GOT3 (cell line): ENCODE data around the gene UBAP2L.
"Not testable (repeated sequence)": the region's sequence is repeated elsewhere in the genome, so short reads cannot be mapped to it uniquely, and the experiment has no call there.

ENCODE experiments used
- DNase-seq: peaks from one replicate; lab custom pipeline; 2025; ENCODE audit warnings: mixed read lengths; lab: John Stamatoyannopoulos, UW

Gene UBAP2L

DNA sequence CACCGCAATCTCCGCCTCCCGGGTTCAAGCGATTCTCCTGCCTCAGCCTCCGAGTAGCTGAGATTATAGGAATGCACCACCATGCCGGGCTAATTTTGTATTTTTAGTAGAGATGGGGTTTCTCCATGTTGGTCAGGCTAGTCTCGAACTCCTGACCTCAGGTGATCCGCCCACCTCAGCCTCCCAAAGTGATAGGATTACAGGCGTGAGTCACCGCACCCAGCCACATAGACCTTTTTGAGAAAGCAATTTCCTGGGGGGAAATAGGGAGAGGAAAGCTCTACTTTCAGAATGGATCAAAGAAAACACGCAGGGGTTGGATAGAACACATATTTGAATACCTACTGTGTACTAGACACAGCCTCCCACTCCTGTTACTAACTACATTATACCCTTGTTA is 15.0 kb upstream of the UBAP2L start:
- not testable (repeated sequence) for DNase-seq

DNA sequence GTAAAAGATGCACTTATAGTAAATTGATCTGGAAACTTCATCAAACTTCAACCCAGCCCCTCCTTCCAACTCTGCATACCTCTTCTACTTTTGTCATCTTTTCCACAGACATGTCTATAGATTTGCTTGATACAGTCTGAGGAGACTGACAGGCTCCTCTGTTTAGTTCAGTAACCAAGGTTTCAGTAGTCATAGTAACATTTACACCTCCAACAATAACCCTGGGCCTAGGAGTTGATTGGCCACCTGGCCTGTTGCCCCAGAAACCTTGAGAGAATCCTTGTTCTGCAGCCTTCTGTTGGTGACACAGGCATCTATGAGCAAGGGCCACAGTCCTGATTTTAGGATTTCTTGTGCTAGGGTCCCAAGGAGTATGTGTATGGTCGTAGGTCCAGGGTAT is 14.6 kb upstream of the UBAP2L start, which contains the start of gene CFAP141:
Gene CFAP141, minus strand, starts transcription at position 138 of the 400 bp plus-strand sequence. Its CDS starts 26 bp downstream, at position 112.
- no peak for DNase-seq

DNA sequence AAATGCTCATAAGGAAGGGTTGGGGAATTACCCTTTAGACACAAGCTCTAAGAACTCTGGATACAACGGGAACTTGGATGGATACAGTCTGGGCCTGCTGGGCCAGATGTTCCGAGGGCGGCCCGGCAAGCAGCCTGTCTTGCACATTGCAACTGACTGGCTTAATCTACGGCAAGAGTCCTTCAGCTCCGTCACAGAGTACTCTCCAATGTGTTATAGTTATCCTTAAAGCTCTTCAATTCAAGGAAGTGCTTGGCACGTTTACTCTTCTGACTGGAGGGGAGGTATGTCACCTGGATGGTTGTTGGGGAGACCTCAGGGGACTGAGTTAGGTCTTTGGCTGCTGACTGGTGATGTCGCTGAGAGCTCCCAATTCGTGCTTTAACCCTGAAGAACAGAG is 13.5 kb upstream of the UBAP2L start:
- DNase-seq = no peak

DNA sequence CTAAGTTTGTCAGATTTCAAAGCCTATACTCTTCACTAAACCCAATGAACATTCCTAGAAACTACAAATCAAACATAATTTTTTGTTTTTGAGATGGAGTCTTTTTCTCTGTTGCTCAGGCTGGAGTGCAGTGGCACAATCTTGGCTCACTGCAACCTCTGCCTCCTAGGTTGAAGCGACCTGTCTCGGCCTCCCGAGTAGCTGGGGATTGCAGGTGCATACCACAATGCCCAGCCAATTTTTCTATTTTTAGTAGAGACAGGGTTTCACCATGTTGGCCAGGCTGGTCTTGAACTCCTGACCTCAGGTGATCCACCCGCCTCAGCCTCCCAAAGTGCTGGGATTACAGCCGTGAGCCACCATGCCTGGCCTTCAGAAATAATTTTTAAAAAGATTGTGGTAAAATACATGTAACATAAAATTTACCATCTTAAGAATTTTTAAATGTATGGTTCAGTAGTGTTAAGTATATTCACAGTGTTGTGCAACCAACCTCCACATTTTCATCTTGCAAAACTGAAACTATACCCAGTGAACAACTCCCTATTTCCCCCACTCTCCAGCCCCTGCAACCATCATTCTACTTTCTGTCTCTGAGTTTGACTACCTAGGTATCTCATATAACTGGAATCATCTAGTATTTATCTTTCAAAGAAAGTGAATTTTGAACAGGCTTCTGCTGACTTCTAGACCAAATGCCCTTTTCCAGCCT is 11.9 kb upstream of the UBAP2L start:
- DNase-seq = no peak

DNA sequence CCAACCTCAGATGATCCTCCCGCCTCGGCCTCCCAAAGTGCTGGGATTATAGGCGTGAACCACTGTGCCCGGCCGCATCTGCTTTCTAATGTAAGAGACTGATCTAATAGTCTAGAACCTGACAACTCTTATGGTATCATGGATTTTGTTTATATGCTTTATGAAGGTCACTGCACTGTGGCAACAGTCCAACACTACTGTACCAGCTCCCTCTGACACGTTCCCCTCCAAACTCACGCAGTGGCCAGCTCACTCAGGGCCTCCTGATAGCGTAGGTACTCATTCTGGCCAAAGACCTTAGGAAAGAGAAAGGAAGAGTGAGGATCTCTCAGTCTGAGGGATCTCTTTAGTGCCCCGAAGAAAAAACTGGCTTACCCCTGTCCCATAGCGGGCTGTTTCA is 8.7 kb upstream of the UBAP2L start:
- DNase-seq = no peak

DNA sequence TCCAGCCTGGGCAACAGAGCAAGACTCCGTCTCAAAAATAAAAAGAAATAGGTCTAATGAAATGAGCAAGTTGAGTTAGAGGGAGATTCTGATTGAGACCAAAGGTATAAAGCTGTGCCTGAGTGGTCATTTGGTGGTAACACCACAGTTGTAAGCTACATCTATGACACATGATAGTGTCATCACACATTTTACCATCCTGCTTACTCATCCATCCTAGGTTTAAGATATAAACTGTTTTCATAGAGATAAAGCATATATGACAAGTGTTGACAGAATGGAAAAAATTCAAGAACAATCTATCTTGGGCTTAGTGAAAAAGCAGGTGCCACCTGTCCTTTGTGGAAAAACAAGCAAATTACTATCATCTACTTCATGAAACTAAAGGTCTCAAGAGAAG is 7.5 kb upstream of the UBAP2L start:
- no peak for DNase-seq

DNA sequence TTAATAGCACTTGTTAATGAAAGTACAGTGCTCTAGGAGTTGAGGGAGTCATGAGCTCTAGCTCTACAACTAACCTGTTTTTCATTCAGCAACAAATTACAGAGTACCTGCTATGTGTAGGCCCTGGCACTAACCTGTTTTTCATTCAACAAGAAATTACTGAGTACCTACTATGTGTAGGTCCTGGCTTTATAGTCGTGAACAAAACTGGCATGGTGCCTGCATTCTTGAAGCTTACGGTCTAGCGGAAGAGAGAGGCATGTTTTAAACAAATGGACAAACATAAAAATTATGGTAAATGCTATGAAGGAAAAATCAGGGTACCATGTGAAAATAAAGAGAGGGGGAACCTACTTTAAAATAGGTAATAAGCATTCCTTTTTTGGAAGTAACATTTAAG is 2.2 kb upstream of the UBAP2L start:
- DNase-seq = no peak

DNA sequence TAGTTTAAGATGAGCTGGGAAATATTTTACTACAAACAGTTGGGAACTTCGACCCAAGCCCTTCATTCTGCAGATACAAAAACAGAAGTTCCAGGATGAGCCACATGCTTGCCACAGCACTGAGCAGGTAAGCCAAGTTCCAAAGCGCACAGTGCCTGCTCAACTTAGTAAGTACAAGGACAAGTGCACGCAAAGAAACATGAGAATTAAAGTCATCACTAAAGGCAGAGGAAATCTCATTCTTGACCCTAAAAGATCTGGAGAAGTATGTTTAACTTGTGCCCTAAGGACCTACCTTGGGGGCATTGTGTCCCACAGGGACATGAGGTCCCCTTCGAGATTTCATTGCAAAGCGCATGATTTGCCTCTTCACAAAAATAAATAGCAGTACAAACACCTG is 1.2 kb upstream of the UBAP2L start:
- no peak for DNase-seq

DNA sequence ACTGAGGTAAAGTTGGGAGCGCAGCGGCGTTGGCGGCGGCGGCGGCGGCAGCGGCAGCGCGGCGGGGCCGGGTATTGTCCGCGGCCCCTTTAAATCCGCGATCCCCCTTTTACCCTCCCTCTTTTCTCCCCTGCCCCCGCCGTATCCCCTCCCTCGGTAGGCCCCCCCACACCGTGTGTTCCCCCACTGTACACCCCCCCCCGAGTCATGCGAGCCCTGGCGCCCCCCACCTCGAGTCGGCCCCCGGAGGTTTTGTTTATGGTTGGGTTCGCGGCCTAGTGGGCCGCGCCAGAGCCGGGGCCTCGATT is 169 bp downstream of the UBAP2L start:
- no peak for DNase-seq

DNA sequence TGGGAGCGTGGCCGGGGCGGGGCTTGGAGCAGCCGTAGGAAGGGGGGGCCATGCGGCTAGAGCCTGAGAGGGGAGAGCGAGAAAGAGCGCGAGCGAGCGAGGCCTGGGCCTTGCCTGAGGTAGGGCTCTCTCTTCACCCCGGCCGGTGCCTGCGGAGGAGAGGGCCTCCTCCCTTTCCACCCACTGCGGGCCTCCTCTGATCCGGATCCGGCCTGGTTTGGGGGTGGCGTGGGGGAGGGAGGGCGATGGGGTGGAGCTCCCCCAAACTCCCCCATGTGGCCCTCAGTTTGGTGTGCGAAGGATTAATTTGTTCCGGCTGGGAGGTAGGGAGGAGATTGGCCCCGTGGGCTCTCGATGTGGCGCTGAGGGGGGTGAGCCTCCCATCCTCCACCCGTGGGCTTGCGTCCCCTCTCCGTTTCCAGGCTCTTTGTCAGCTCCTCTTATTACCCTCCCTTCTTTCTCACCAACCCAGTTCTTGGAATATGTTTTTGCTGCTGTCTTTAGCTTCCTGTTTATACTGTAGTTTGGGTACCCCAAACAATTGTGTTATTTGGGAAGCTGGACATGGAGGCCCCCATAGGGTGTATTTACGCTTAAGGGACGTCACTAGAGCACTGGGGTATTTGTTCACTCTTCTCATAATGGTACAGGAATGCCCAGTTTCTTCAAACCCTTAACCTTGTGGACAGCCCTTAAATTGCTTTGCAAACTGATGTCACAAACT is 685 bp downstream of the UBAP2L start:
- DNase-seq = no peak

DNA sequence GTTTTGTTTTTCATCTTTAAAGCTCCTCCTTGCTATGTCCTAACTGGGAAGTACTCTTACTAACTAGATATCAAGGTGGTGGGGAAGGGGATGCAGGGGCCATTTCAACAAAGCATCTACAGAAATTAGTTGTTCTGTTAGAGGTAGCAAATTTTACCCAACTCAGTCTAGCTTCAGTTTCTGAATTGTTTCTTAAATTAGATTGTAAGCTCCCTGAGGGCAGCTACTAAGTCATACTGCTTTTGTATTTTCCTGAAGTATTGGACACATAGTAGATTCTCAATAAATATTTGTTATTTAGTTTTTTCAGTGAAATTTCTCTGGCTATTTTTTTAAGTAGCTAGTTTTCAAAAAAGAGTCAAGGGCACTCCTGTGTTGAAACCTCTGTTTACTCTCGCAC is 1.8 kb downstream of the UBAP2L start:
- DNase-seq = no peak

DNA sequence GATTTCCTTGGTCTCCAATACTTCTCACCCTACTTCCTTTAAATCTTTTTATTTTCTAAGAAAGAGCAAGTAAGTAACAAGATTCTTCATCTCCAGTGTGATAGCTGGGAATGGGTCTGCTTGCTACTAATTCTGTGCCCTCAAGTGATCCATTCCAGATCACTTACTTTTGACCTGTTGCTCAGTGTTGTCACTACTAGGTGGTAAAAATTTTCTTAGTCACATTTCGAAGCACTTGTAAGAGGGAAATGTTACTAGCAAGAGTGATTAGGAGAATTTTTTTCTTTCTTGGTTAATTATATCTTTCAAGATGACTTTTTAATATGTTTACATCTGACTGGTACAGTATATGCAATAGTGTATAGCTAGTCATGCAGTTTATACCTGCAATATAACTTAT is 2.2 kb downstream of the UBAP2L start:
- DNase-seq = no peak

DNA sequence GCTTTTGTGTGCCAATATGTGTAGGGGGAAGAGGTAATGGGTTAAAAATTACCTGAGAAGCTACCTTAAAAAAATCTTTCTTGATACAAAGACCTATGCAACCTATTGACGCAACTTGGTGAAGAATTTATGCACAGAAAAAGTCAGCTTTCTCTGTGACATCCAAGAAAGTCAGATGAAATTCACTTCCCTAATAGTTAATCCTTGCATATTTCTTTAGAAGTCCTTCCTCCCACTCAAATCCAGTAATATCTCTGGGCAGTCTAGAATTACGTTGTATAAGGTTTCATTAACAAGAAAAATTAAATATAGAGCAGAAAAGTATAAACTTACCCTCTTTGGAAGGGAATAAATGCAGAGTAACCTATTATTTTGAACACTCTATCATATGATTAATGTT is 2.9 kb downstream of the UBAP2L start:
- DNase-seq = no peak

DNA sequence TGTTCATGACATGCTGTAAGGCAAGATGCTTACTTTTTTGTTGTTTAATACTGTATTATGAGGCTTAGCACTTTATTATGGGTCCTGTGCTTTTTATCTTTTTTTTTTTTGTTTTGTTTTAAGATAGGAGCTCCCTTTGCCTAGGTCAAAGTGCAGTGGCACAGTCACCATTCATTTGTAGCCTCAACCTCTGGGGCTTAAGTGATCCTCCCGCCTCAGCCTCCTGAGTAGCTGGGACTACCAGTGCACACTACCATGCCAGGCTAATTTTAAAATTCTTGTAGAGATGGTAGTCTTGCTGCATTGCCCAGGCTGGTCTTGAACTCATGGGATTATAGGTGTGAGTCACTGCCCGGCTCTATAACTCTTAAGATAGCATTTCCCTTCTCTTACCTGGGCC is 4.6 kb downstream of the UBAP2L start:
- no peak for DNase-seq

DNA sequence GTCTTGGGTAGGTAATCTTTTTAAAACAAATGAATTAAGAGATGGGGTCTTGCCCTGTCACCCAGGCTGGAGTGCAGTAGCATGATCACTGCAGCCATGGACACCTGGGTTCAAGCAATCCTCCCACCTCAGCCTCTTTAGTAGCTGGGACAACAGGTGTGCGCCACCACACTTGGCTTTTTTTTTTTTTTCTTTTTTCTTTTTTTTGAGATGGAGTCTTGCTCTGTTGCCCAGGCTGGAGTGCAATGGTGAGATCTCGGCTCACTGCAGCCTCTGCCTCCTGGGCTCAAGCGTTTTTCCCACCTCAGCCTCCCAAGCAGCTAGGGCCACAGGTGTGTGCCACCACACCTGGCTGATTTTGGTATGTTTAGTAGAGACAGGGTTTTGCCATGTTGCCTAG is 10.4 kb downstream of the UBAP2L start:
- not testable (repeated sequence) for DNase-seq

DNA sequence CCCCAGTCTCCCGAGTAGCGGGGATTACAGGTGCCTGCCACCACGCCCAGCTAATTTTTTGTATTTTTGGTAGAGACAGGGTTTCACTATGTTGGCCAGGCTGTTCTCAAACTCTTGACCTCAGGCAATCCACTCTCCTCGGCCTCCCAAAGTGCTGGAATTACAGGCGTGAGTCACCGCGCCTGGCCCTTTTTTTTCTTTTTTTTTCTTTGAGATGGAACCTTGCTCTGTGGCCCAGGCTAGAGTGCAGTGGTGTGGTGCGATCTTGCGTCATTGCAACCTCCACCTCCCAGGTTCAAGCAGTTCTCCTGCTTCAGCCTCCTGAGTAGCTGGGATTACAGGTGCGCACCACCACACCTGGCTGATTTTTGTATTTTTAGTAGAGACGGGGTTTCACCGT is 12.4 kb downstream of the UBAP2L start:
- not testable (repeated sequence) for DNase-seq

DNA sequence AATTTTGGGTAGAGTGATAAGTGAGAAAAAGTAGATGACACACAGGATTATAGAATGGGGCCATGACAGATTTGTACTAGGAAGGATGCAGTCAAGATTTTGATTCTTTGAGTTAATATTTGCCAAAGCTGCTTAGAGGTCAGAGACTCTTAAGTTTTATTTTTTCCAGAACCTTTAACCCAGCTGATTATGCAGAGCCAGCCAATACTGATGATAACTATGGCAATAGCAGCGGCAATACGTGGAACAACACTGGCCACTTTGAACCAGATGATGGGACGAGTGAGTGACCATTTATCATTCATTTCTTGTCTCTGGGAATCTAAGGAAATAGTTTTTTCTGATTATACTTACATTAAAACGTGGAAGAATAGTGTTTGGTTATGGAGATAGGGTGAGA is 16.1 kb downstream of the UBAP2L start:
- DNase-seq = no peak

DNA sequence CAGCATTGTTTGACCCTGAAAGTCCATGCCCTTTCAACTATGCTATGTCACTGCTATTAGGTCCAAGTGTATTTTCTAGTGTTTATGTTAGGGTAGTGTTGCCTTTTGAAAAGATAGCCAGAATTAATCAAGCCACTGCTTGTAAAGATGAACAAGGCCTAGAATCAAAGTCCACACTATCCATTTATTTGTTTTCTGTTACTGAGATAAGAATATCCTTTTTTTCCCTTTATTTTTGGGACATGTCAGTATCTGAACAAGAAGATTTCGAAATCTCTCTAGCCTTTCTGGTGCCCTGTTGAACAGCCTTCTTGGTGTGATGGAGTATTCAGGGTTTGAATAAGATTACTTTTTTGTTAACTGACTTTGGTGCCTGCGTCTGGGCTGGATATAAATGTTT is 16.7 kb downstream of the UBAP2L start:
- no peak for DNase-seq

DNA sequence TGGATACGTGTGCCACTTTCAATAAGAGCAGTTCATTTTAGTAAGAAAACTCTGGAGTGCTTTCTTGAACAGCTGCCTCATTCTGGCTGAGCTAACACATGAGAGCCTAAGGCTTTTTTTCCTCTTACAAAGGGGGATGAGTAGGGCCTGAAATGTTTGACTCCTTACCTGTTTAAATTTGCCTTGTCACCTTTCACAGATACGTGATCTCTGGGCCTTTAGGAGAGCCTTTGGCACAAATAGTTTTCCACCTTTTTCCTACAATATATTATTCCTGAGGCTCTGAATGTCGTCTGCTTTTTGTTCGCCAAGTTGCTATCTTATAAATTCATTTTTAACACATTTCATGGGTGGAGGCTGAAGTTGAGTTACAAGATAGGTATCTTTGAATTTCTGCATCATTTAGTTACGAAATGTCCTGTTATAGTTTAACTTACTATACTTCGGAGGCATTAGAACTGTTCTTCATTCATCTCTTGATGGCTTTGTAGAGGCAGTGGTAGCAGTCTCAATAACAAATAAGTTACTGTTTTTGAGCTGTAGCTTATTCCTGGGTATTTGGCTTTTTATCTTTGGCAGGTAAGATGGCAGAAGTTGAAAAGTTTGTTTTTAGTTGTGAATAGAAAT is 17.2 kb downstream of the UBAP2L start:
- no peak for DNase-seq

DNA sequence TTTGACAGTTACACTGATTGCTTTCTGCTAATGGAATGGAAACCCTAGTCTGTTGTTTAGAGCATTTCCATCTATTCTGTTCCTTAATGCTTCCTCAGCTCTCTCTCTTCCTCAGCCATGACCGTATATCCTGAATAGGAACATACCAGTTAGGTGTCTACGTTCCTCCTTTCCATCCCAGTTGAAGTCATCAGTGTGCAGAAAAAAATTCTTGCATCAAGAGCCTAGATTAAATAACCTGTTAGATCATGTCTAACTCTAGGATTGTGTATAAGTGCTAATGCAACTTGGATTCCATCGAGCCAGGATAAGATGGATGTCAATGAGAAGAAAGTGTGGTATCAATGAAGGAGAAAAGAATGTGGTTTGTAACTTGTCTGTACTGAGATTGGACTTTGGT is 18.7 kb downstream of the UBAP2L start:
- no peak for DNase-seq

DNA sequence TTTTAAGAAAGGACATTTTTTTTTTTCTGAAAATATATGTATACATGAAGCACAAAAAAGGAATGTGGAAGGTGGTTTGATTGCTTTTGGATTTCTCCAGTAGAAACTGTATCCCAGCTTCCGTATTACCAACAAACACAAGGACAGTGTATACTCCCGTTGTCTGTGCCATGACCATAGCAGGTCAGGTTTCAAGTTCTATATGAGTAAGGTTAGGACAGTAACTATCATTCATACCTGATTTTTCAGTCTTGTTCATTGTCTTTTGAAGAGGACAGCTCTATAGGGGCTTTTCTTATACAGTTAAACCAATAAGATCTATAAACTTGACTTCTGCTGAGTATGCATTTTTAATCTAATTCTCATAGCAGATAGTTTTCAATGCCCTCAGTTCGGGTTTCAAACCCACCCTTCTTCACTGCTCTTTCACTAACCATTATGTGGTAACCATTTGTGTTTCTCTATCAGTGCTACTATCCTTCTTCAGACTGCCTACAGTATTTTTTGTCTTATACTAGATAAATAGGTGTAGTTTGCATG is 19.6 kb downstream of the UBAP2L start:
- no peak for DNase-seq

DNA sequence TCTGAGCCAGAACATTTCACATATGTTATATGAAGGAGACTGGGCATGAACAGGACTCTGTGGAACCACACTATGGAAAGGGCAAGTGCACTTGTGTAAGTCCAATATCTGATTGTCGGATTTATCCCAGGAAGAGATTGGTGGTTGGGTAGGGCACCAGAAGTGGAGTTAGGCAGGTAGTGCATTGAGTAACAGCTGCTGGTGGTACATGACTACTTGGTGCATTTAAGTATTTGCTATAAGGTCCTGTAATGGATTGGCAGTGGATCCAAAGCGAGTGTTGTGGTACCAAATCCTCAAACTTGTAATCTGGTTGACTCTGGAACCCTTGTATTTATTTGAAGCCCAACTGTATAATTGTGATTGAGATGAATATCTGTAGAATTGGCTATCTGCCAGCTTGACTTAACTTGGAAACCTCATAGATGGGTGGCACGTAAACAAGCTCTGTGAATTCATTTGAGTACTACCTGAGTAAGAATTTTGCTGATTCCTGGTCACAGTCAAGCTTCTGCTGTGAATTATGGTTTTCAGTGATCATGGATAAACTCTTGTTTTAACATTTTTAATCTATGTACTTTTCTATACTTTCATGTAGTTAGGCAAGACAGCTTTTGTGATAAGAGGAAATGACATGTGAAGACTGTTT is 21.1 kb downstream of the UBAP2L start:
- no peak for DNase-seq

DNA sequence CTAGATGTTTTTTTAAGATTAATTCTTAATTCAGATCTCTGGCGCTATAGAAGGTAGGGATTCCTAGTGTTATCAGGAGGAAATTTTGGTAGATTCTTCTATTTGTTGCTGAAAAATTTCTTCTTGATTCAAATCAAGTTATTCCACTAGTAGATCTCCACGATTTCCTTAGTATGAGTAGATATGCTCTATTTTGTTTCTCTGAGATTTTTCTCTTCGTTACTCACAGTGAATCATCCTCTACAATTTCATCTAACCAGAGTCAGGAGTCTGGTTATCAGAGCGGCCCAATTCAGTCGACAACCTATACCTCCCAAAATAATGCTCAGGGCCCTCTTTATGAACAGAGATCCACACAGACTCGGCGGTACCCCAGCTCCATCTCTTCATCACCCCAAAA is 32.9 kb downstream of the UBAP2L start:
- no peak for DNase-seq
